ENCODE data around the gene OR6B1. TPM values are rescaled to one million over a fixed set of nuclear protein-coding genes. Genes with fewer than 3 reads are reported as not detected.

Gene OR6B1
- total and polyA plus RNA-seq, 2 donors (not counting 3 experiments of a cell fraction or from before 2014, with no cell fraction given), result not detected

GRCh38 chr7:144020340-144020739 is 20.2 kb downstream of the OR6B1 start:
- Histone ChIP-seq H3K4me1 (ENCODE audit: control insufficient read depth, extremely low read depth, insufficient read depth, low read length) (no peaks in the 10 kb centered on the region), H3K27me3 (ENCODE audit: control insufficient read depth in 2 of 2, insufficient read depth in 2 of 2, low read length in 2 of 2) (no peaks in the 10 kb centered on the region), H3K4me3 (replicated peaks in 1 of 3; ENCODE audit: insufficient read depth in 1 of 3, low read depth in 1 of 3, low read length in 3 of 3) (no peak overlapping the region), H4K20me1 (replicated peaks; ENCODE audit: control insufficient read depth, extremely low read depth, insufficient read depth, low read length) (no peaks in the 10 kb centered on the region), H3K9ac (replicated peaks; ENCODE audit: extremely low read depth, insufficient read depth, low read length) (no peak overlapping the region), H3K9me3 (replicated peaks; ENCODE audit: control insufficient read depth, insufficient read depth, low read length) (no peaks in the 10 kb centered on the region), H2AFZ (ENCODE audit: low read depth, low read length) (no peak overlapping the region), H3K4me2 (ENCODE audit: insufficient read depth, low read length) (no peak overlapping the region), H3K27ac (ENCODE audit: insufficient read depth, low read depth, low read length) (no peak overlapping the region), H3K9me1 (replicated peaks; ENCODE audit: control insufficient read depth, extremely low read depth, insufficient read depth, low read length) (no peaks in the 10 kb centered on the region), H3K36me3 (ENCODE audit: control insufficient read depth in 2 of 2, extremely low read depth in 1 of 2, insufficient read depth in 2 of 2, low read length in 2 of 2) (no peaks in the 10 kb centered on the region), H3K79me2 (ENCODE audit: control insufficient read depth, insufficient read depth, low read length) (no peaks in the 10 kb centered on the region)
- TF ChIP-seq MYC (IDR thresholded peaks at IDR 0.05; ENCODE audit: low read depth, low read length), result no peak
- no peak for TF ChIP-seq CTCF (IDR thresholded peaks at IDR 0.05; ENCODE audit: extremely low read depth in 1 of 2, insufficient read depth in 1 of 2, low read depth in 1 of 2, low read length in 2 of 2)
- TF ChIP-seq FOS (IDR thresholded peaks at IDR 0.05; ENCODE audit: borderline replicate concordance, insufficient read depth, low read length), result no peak
- TF ChIP-seq EZH2 (IDR thresholded peaks at IDR 0.05; ENCODE audit: borderline replicate concordance, low read depth, low read length, severe bottlenecking), result no peak
- no peak for TF ChIP-seq JUN (IDR thresholded peaks at IDR 0.05; ENCODE audit: borderline replicate concordance, insufficient read depth, insufficient read length, low read depth)
- no peak for TF ChIP-seq POLR2AphosphoS5 (IDR thresholded peaks at IDR 0.05; ENCODE audit: insufficient read depth, low read depth, low read length)
- TF ChIP-seq GATA2 (IDR thresholded peaks at IDR 0.05; ENCODE audit: insufficient read depth, insufficient read length, low read depth, low read length), result no peak
- no peak for TF ChIP-seq MAX (IDR thresholded peaks at IDR 0.05; ENCODE audit: insufficient read depth, insufficient read length)
- TF ChIP-seq POLR2A (IDR thresholded peaks at IDR 0.05; ENCODE audit: low read depth, low read length), result no peak
- CTCF ChIA-PET, result interaction anchor here (1.1 to 1.5 kb wide), 2 partner anchors 108 to 127 kb away, joined by 3 read pairs; no protein-coding TSS in a partner anchor
- intact Hi-C loops (cut with micrococcal nuclease) (no loop called here), dilution Hi-C loops (cut with MboI; ENCODE audit: extremely low pct_ligation_motif_present, low sequenced_read_pairs) (no loop called here)
- POLR2A ChIA-PET, result no interaction called here
- FAIRE-seq (no peak), DNase-seq (ENCODE audit: low read depth, low spot score) (no peak)
- no TSS peak for BruUV-seq (replicated peaks)
